Effector memory CD4-positive, alpha-beta T cell (primary cell): ENCODE results near the gene FBN1.

Source experiments
- DNase-seq, 3 donors: peaks; one replicate each; pipeline ENCODE4 v3.0.0-alpha.2; 2020
- H3K27ac ChIP-seq: 2 replicates; pipeline ENCODE4 v1.7.0; 2013; ENCODE audit warnings: mild to moderate bottlenecking, low read length, moderate library complexity; ENCODE audit not compliant: insufficient read depth, poor library complexity, severe bottlenecking
- H3K27me3 ChIP-seq: replicated peaks from 2 replicates; pipeline ENCODE4 v1.7.0; 2013; ENCODE audit warnings: mild to moderate bottlenecking, low read length; ENCODE audit not compliant: insufficient read depth, control insufficient read depth, poor library complexity, severe bottlenecking
- H3K36me3 ChIP-seq: 2 replicates; pipeline ENCODE4 v1.7.0; 2013; ENCODE audit warnings: mild to moderate bottlenecking, low read length, moderate library complexity; ENCODE audit not compliant: control insufficient read depth, insufficient read depth
- H3K4me1 ChIP-seq: 2 replicates; pipeline ENCODE4 v1.7.0; 2013; ENCODE audit warnings: low read length, mild to moderate bottlenecking; ENCODE audit not compliant: control insufficient read depth, insufficient read depth, poor library complexity, severe bottlenecking
- H3K4me3 ChIP-seq: 2 replicates; pipeline ENCODE4 v1.7.0; 2013; ENCODE audit warnings: low read length, low read depth, mild to moderate bottlenecking; ENCODE audit not compliant: insufficient read depth, poor library complexity, severe bottlenecking
- H3K9me3 ChIP-seq: 2 replicates; pipeline ENCODE4 v1.7.0; 2013; ENCODE audit warnings: mild to moderate bottlenecking, low read length, moderate library complexity; ENCODE audit not compliant: control insufficient read depth

FBN1 gene

DNA sequence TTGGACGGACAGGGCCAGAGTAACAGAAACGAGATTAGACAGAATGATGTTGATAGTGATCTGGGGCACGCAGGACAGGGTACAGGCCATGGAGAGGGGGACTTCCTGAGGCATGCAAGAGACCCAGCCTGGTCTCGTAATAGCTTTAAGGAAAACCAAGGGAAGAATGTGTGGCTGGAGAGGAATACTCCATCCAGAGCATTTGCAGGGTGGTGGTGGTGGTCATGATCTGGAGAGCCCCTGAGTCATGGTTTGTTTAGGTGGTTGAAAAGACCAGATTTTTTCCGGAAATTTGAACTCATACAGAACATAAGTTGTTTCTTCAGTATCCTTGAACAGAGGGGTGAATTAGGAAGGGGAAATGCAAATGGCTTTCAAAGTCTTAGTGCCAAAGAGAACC lies 175.8 kb downstream of the FBN1 start:
- H3K4me3 ChIP-seq = no peak overlapping the region
- no peak overlapping the region for H3K27ac ChIP-seq
- H3K27me3 ChIP-seq = no peaks in the 10 kb centered on the region
- H3K9me3 ChIP-seq = no peaks in the 10 kb centered on the region
- H3K4me1 ChIP-seq = no peaks in the 10 kb centered on the region
- H3K36me3 ChIP-seq = no peaks in the 10 kb centered on the region
- no peak for DNase-seq

DNA sequence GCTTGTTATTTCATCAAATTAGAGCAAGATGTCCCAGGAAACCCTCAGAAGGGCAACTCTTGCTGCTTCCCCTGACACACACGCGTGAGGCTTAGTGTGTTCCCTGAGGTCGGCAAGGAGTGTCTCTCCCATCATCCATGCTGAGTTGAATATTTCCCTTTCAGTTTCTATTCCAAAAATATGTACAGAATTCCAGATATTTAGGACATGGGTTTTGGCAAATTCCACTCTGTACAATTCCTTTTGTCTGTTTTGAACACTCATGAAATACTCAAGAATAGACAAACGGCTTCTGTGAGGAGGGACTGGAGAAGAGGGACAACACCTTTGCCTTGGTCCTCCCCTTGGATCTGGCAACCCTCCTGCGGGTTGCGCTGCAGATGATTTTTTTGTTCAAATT lies 176.2 kb downstream of the FBN1 start:
- H3K36me3 ChIP-seq = no peaks in the 10 kb centered on the region
- no peak for DNase-seq

DNA sequence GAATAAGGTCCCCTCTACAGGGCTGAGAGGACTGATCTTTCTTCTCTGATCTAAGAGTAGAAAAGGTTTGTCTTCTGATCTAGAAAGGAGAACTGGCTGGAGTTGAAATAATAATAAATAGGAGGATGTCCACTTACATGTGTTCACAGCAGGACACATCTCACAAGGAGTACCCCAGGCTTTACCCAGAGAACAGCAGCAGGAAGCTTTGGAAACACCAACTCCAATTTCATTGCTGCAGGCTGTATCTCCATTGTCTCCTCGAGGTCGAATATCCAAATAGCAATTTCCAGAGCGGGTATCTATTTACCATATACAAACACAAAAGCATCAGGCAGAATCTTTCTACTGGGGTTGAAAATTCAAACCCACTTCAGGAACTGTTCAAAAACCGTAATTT lies 177.7 kb downstream of the FBN1 start:
- Histone ChIP-seq H3K27me3 (no peaks in the 10 kb centered on the region), H3K4me3 (no peak overlapping the region), H3K36me3 (no peaks in the 10 kb centered on the region), H3K9me3 (no peaks in the 10 kb centered on the region), H3K4me1 (no peaks in the 10 kb centered on the region), H3K27ac (no peak overlapping the region)
- no peak for DNase-seq

More for the DNA sequence above, 176.2 kb downstream of the FBN1 start:
- no peak overlapping the region for H3K4me3 ChIP-seq
- no peak overlapping the region for H3K27ac ChIP-seq
- no peaks in the 10 kb centered on the region for H3K4me1 ChIP-seq
- H3K9me3 ChIP-seq = no peaks in the 10 kb centered on the region
- H3K27me3 ChIP-seq = no peaks in the 10 kb centered on the region

DNA sequence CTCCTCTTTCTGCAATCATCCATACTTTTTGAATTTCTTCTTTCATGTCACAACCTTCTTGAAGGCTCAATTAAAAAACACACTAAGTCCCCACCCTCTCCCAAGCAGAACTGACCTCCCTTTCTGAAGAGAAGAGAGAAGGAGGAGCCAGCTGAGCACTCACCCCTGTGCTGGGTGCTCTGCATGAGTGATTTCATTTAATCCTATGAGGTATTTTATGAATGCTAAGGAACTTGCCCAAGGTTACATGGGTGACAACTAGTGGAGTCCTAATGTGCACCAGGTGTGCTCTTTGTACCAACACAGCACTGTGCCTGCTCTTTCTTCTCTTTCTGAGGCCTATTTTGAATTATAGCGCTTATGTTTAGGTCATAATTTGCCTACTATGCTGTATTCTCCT lies 178.7 kb downstream of the FBN1 start:
- no peak overlapping the region for H3K27ac ChIP-seq
- no peaks in the 10 kb centered on the region for H3K27me3 ChIP-seq
- no peaks in the 10 kb centered on the region for H3K4me1 ChIP-seq
- no peak for DNase-seq
- no peaks in the 10 kb centered on the region for H3K9me3 ChIP-seq
- no peak overlapping the region for H3K4me3 ChIP-seq
- H3K36me3 ChIP-seq = no peaks in the 10 kb centered on the region

DNA sequence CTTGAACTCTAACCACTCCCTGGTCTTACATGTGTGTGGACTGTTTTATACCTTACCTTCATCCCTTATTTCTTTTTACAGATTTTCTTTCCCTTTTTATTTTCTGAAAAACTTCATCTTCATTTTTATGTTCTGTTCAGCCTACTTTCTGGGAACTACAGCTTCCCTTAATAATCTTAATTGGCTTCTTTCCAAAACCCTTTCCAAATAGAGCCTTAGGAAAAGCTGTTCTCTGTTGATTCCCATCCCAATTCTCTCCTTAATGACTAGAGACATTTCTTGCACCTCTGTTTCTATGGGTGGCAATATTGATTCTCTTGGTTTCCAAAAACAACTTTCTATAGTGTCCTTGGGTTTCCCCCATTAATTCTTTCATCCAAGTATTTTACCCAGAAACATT lies 179.4 kb downstream of the FBN1 start:
- no peak overlapping the region for H3K27ac ChIP-seq
- no peaks in the 10 kb centered on the region for H3K4me1 ChIP-seq
- no peaks in the 10 kb centered on the region for H3K27me3 ChIP-seq
- H3K36me3 ChIP-seq = no peaks in the 10 kb centered on the region
- H3K9me3 ChIP-seq = no peaks in the 10 kb centered on the region
- no peak for DNase-seq
- H3K4me3 ChIP-seq = no peak overlapping the region

DNA sequence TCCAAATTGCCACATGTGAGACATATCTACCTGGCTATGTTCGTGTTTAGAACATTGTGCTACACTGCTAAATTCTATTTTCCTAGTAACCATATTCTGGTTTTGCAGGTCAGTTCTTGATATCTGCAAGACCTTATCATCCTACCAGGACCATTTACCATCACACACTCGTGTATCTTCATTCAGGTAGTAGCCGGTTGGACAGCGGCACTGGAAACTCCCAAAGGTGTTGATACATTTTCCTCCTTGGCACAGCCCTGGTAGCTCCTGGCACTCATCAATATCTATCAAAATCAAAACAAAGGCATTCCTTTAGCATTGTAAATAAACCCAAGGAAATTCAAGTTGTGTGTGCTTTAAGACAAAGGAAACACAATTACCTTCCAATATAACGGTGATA lies 180.1 kb downstream of the FBN1 start:
- H3K4me3 ChIP-seq = no peak overlapping the region
- no peaks in the 10 kb centered on the region for H3K4me1 ChIP-seq
- no peak for DNase-seq
- no peak overlapping the region for H3K27ac ChIP-seq
- H3K36me3 ChIP-seq = no peaks in the 10 kb centered on the region
- no peaks in the 10 kb centered on the region for H3K27me3 ChIP-seq
- H3K9me3 ChIP-seq = no peaks in the 10 kb centered on the region

DNA sequence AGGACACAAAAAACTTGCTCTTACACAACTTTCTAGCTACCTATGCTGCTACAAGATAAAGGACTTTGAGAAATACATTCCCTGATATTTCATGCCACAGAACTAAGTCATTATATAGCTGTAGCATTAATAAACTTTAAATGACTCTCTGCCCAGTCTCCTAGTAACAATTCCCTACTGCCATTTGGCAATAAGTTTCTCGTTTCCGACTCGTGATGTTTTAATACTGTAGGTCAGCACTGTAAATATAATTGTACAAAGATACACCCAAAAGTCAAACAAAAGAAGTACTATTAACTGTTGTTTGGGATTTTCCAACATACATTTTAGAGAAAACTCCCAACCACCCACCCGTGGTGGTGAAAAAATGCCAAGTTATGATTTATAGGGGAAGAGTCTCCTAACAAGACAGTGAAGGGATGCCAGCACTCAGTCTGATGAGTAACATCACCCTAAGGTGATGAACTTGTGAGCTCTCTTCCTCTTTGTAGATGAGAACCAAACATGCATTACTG lies 182.1 kb downstream of the FBN1 start:
- no peaks in the 10 kb centered on the region for H3K36me3 ChIP-seq
- H3K4me3 ChIP-seq = no peak overlapping the region
- no peak for DNase-seq
- no peaks in the 10 kb centered on the region for H3K27me3 ChIP-seq
- no peaks in the 10 kb centered on the region for H3K4me1 ChIP-seq
- no peak overlapping the region for H3K27ac ChIP-seq
- no peaks in the 10 kb centered on the region for H3K9me3 ChIP-seq

DNA sequence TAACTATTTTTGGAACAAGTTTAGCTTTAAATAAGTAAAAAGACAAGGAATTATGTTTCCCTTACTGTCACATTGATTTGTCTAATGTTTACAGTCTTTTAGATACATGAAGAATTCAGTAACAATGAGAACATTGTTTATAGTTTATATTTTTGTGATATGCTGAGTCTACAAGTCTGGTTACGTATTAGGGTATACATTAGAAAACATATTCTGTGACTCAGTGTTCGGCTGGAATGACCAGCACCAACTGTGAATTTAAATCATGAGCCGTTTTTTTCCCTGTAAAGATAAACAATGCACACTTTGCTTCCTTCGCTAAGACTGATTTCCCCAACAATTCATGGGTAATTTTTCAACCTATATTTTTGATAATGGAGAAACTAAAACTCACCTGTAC lies 182.8 kb downstream of the FBN1 start:
- Histone ChIP-seq H3K9me3 (no peaks in the 10 kb centered on the region), H3K27ac (no peak overlapping the region), H3K27me3 (no peaks in the 10 kb centered on the region), H3K4me3 (no peak overlapping the region), H3K36me3 (no peaks in the 10 kb centered on the region), H3K4me1 (no peaks in the 10 kb centered on the region)
- DNase-seq = no peak

DNA sequence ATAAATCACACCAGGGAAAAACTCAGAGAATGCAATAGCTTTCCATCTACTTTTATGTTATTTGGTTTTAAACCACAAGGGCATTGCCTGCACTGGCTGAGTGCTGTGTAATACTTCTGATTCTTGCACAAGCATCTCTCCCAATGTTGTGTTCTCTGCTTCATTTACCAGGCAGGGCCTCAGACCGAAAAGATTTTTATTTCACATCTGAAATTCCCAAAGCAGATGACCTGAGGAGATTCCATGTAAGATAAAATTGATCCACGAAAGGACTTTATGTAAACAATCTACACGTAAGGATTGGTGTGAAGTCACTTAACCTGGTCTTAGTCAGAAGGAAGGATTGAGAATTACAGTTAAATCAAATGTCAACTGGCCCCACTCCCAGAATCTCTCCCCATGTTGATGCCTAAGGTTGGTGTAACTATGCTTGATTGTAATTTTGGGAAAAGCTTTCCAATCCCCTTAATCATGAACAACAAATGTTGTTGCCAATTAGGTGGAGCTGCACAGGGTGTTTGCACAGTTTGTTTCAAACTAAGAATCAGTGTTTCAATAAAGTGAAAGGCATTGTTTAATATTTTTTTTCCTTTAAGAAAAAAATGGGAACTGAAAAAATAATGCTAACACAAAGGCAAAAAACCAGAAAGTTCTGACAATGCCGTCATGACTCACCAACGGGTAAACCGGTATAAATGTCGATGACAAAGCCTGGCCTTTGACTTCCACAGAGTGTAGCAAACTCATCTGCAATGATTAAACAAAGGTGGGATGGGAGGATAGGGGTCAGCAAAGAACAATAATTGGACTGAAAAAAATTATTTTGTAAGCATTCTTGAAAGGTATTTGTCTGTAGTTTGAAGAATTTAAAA lies 185.7 kb downstream of the FBN1 start:
- H3K27ac ChIP-seq = no peak overlapping the region
- no peak overlapping the region for H3K4me3 ChIP-seq
- no peaks in the 10 kb centered on the region for H3K4me1 ChIP-seq
- no peak for DNase-seq
- no peaks in the 10 kb centered on the region for H3K9me3 ChIP-seq
- no peaks in the 10 kb centered on the region for H3K27me3 ChIP-seq
- H3K36me3 ChIP-seq = no peaks in the 10 kb centered on the region

DNA sequence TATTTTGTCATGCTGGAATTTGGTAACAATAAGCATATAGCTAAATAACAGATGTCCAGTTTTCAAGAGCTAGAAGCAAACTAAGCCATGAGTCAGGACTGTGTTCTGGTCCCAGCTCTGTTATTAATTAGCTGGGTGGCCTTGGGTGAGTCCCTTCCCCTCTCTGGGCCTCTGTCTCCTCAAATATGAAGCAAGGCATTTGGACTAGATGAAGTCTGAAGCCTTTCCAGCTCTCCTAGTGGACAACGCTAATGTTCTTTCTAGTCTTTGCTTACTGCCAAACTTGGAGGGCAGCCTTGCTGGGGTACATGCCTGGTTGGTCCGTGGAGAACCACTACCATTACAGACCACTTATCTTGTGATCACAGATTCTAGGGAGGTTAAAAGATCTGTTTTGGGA lies 186.6 kb downstream of the FBN1 start:
- Histone ChIP-seq H3K36me3 (no peaks in the 10 kb centered on the region), H3K4me1 (no peaks in the 10 kb centered on the region), H3K4me3 (no peak overlapping the region), H3K27ac (no peak overlapping the region), H3K9me3 (no peaks in the 10 kb centered on the region), H3K27me3 (no peaks in the 10 kb centered on the region)
- DNase-seq = no peak
